A673 (cell line): ENCODE data around the gene CTDSP2.

Experiments used
- CTCF ChIP-seq: fragments of 300-800, 200-600 bp; sonication (generic); conservative IDR thresholded peaks from 2 replicates; pipeline ENCODE4 v1.5.1; 2017; ENCODE audit warnings: low read depth, mild to moderate bottlenecking, antibody characterized with exemption, low read length, moderate library complexity, mixed read lengths
- EZH2 ChIP-seq: fragments of 200-600 bp; sonication (generic); IDR thresholded peaks from 2 replicates; pipeline ENCODE4 v1.6.1; 2017; ENCODE audit warnings: borderline replicate concordance, low read depth, mild to moderate bottlenecking, mixed read lengths, antibody characterized with exemption, low read length; ENCODE audit not compliant: poor library complexity, severe bottlenecking

GRCh38 chr12:57817261-57817989 lies 29.1 kb downstream of the CTDSP2 start:
- no peak for TF ChIP-seq CTCF
- no peak for TF ChIP-seq EZH2
